ENCODE measurements around the gene HHIP. TPM values are rescaled to one million over a fixed set of nuclear protein-coding genes. Genes with fewer than 3 reads are reported as not detected.
A peak's percentile ranks its signal among the peaks of the same experiment; 100 is the strongest.
"Not testable (repeated sequence)": the region's sequence is repeated elsewhere in the genome, so short reads cannot be mapped to it uniquely, and the experiment has no call there.

Gene HHIP
- total RNA-seq, 2 donors from 2014 or later: 0.66 to 14.3 TPM

DNA sequence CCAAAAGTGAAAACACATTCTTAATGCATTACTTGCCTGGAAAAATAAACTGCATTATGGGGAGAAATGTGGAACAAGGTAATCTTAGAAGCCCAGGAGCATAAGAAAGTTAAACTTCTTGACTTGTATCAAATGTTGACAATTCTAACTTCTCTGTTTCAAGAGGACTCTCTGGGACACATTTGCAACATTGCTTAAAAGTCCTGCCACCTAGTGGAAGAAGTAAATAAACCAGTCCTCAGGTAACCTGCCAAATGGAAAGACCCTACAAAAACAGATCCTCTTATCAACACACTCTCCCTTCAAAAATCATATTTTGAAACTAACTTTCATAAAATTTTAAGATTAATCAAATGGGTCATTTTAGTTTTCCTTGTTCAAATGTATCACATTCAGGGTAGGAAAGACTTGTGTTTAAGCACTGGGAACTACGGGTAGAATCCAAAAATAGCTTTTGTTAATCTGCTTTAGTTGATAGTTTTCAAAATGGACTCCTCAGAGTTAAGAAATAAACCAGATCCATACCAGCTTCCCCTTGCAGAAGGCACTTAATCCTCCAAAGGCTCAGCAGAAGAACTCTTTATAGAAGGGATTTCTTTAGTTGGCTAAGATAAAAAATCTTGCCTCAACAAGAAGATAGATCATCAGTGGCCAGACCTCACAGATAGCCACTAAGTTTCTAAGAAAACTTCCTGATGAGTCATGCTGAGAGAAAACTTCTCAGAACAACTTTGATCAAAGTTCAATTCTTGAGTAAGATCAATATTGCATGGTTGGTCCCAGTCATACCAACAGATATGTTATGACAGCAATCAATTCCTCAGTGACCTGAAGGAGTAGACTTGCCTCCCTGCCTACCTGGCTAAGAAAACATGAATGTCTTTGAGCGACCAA lies 141.7 kb downstream of the HHIP start:
- 35 to 46% methylated on average over 2 of the region's 2 CpGs for WGBS, 2 donors
- TF ChIP-seq, protein P1, sequence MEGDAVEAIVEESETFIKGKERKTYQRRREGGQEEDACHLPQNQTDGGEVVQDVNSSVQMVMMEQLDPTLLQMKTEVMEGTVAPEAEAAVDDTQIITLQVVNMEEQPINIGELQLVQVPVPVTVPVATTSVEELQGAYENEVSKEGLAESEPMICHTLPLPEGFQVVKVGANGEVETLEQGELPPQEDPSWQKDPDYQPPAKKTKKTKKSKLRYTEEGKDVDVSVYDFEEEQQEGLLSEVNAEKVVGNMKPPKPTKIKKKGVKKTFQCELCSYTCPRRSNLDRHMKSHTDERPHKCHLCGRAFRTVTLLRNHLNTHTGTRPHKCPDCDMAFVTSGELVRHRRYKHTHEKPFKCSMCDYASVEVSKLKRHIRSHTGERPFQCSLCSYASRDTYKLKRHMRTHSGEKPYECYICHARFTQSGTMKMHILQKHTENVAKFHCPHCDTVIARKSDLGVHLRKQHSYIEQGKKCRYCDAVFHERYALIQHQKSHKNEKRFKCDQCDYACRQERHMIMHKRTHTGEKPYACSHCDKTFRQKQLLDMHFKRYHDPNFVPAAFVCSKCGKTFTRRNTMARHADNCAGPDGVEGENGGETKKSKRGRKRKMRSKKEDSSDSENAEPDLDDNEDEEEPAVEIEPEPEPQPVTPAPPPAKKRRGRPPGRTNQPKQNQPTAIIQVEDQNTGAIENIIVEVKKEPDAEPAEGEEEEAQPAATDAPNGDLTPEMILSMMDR (IDR thresholded peaks at IDR 0.05): peak in 6 of 7 experiments; percentile 32 to 64 (median 49)
- TF ChIP-seq POLR2A (IDR thresholded peaks at IDR 0.05): no peak
- DNase-seq (no peak), ATAC-seq (peak; percentile 53)
- Histone ChIP-seq H3K4me1 (peaks cover 12% of the 10 kb centered on the region), H3K27me3 (no peaks in the 10 kb centered on the region), H3K27ac (no peak overlapping the region), H3K9me3 (no peaks in the 10 kb centered on the region), H3K4me3 (no peak overlapping the region), H3K36me3 (replicated peaks in 1 of 2; ENCODE audit: insufficient read depth in 1 of 2, low read depth in 2 of 2) (no peaks in the 10 kb centered on the region)
- intact Hi-C loops (cut with DNase I): no loop called here

DNA sequence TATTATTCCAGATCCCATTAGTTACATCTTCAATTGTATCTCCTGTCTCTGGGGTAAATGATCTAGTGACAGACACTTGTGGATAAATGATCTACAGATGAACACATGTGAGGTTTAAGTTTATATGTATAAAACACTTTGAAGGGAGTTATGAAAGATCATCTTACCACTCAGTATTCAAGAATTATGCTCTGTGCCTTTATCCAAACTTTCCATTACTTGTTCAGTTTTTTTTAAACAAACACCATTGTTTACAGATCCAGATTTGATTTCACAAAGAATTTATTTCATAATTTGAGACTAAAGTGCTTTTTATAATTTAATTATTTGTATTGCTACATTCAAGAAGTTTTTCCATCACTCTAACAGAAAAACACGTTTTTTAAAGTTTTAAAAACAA lies 142.5 kb downstream of the HHIP start:
- no peak for TF ChIP-seq POLR2A (IDR thresholded peaks at IDR 0.05)
- TF ChIP-seq, protein P1 (IDR thresholded peaks at IDR 0.05): no peak
- 33 to 41% methylated on average over 1 of the region's 1 CpG for WGBS, 2 donors
- no peak overlapping the region for H3K4me3 ChIP-seq
- ATAC-seq (no peak), DNase-seq (no peak)
- intact Hi-C loops (cut with DNase I): no loop called here
- H3K27ac ChIP-seq: no peak overlapping the region
- no peaks in the 10 kb centered on the region for H3K27me3 ChIP-seq
- H3K36me3 ChIP-seq (replicated peaks in 1 of 2; ENCODE audit: insufficient read depth in 1 of 2, low read depth in 2 of 2): no peaks in the 10 kb centered on the region
- H3K9me3 ChIP-seq: no peaks in the 10 kb centered on the region
- peaks cover 12% of the 10 kb centered on the region for H3K4me1 ChIP-seq

- H3K4me3 ChIP-seq; H3K27me3 ChIP-seq; H3K36me3 ChIP-seq (replicated peaks in 1 of 2; ENCODE audit: insufficient read depth in 1 of 2, low read depth in 2 of 2); ATAC-seq; DNase-seq; intact Hi-C loops (cut with DNase I); H3K9me3 ChIP-seq; H3K27ac ChIP-seq: not testable (repeated sequence)
- WGBS, 2 donors: 85 to 90% methylated on average over 7 to 8 of the region's 8 CpGs
- peaks cover 12% of the 10 kb centered on the region for H3K4me1 ChIP-seq
Measured at GRCh38 chr4:144791933-144792332, 146.0 kb downstream of the HHIP start.

Small RNAs within 50 kb of the gene (small RNA-seq; reads per million reads assigned to genes)
- gene RF02271: not detected
